GM12874 (cell line): ENCODE measurements around the gene SRL.

Experiments used
- CTCF ChIP-seq: IDR thresholded peaks from 2 replicates; pipeline ENCODE4 v1.5.1; 2011; ENCODE audit warnings: low read depth, mild to moderate bottlenecking, control low read depth, low read length, moderate library complexity; ENCODE audit not compliant: insufficient read depth

The SRL gene

GRCh38 chr16:4277987-4278513 is 36.2 kb upstream of the SRL start:
- TF ChIP-seq CTCF = no peak

GRCh38 chr16:4275861-4276260 is 34.0 kb upstream of the SRL start:
- no peak for TF ChIP-seq CTCF

- peak; percentile 25; the same call in 1 of the 2 replicates for TF ChIP-seq CTCF
These were observed 32.0 kb upstream of the SRL start for GRCh38 chr16:4273858-4274311.

- TF ChIP-seq CTCF = no peak
These were observed 30.5 kb upstream of the SRL start for GRCh38 chr16:4272114-4272956.

- no peak for TF ChIP-seq CTCF
These were observed 29.6 kb upstream of the SRL start for GRCh38 chr16:4271176-4272113.

GRCh38 chr16:4270595-4270994 is 28.7 kb upstream of the SRL start:
- TF ChIP-seq CTCF = no peak

- TF ChIP-seq CTCF = no peak
These were observed 28.2 kb upstream of the SRL start for GRCh38 chr16:4270091-4270490.
